Measurements from ENCODE around the gene PI16.

The PI16 gene

GRCh38 chr6:36958775-36959554, 4.4 kb downstream of the PI16 start:
- no peak for DNase-seq

GRCh38 chr6:36959555-36960250, 5.2 kb downstream of the PI16 start:
- no peak for DNase-seq

- no peak for DNase-seq
These were observed 7.2 kb downstream of the PI16 start for GRCh38 chr6:36961441-36962435.

- no peak for DNase-seq
These were observed 8.3 kb downstream of the PI16 start for GRCh38 chr6:36962874-36963273.

DNA sequence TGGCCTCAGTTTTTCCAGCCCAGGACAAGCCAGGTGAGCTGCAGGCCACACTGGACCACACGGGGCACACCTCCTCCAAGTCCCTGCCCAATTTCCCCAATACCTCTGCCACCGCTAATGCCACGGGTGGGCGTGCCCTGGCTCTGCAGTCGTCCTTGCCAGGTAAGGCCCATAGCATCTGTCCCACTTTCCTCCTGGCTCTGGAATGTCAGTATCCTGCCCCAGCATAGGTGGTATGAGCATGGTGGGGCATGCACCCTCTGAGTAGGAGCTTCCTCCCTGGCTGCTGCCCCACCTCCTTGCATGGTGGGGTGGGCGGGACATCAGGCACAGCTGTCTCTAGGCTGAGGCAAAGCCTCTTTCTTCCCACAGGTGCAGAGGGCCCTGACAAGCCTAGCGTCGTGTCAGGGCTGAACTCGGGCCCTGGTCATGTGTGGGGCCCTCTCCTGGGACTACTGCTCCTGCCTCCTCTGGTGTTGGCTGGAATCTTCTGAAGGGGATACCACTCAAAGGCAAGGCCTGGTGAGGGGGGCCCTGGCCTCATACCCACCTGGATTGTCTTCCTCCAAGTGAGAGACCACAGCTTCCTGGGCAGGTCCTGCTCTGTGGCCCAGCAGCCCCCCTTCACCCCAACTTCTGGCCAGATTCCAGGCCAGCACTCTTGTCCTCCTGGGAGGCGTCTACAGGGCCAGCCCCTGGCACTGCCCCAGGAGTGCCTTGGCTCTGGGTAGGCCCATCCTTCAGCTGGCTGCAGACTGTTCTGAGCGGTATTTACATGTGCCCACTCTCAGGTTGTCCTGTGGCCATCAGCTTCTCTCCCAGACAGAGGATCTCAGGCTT, 9.1 kb downstream of the PI16 start:
- DNase-seq = no peak

DNA sequence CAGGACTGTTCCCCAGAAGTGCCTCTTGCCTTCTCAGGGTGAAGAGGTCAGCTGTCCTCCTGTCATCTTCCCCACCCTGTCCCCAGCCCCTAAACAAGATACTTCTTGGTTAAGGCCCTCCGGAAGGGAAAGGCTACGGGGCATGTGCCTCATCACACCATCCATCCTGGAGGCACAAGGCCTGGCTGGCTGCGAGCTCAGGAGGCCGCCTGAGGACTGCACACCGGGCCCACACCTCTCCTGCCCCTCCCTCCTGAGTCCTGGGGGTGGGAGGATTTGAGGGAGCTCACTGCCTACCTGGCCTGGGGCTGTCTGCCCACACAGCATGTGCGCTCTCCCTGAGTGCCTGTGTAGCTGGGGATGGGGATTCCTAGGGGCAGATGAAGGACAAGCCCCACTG, 9.8 kb downstream of the PI16 start:
- DNase-seq = no peak

GRCh38 chr6:36964908-36965307, 10.4 kb downstream of the PI16 start:
- no peak for DNase-seq

DNA sequence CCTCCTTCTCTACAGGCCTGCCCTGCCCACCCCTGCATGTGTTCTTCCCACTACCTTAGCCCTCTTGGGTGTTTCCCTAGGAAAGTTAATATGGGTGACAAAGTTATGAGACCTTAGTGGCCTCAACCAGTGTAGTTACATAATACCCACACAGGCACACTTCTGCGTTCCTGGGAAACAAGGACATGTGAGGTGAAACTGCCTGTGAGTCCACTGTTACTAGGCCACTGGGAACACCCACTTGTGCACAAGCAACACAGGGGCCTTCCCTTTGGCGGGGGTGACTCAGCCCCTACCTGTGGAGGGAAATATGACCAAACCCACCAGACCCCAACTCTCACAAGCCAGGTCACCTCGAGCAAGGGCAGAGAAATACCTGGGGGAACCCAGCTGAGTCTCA, 12.8 kb downstream of the PI16 start:
- DNase-seq = no peak

- DNase-seq = no peak
These were observed 13.2 kb downstream of the PI16 start for GRCh38 chr6:36967757-36968156.

- no peak for DNase-seq
These were observed 13.9 kb downstream of the PI16 start for GRCh38 chr6:36968266-36968977.

GRCh38 chr6:36969240-36969691, 14.7 kb downstream of the PI16 start:
- no peak for DNase-seq

GRCh38 chr6:36969988-36970891, 15.7 kb downstream of the PI16 start:
- DNase-seq = no peak

- no peak for DNase-seq
These were observed 16.6 kb downstream of the PI16 start for GRCh38 chr6:36970892-36971842.

DNA sequence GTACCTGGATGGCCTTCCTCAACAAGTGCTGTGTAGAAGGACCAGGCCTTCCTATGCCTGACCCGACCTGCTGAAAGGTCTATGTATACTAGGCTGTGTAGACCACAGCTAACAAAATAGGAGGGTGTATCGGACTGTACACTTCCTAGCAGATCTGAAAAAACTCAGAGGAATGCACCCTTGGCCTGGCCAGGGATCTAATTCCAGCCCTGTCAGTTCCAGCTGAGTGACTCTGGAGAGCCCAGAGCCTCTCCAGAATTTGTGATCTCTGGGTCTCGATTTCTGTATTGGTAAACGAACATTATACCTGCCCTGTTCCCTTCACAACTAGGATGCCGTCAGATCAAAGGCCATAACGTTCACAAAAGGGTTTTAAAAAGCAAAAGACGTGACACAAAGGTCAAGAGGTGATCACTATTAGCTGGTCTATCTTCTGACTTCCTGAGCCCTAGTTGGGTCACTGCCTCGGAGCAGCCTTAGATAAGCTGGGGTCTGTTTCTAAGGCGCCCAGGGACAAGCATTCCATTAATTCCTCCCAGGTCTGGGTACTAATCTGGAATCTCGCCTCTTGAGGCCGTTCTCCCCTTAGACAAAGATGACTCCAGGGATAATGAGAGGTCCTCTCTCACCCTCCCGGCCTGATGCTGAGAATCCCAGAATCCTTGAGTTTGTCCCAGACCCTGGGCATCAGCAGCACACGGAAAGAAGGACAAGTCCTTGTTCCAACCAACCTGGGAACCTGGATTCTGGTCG, 17.6 kb downstream of the PI16 start:
- no peak for DNase-seq

DNA sequence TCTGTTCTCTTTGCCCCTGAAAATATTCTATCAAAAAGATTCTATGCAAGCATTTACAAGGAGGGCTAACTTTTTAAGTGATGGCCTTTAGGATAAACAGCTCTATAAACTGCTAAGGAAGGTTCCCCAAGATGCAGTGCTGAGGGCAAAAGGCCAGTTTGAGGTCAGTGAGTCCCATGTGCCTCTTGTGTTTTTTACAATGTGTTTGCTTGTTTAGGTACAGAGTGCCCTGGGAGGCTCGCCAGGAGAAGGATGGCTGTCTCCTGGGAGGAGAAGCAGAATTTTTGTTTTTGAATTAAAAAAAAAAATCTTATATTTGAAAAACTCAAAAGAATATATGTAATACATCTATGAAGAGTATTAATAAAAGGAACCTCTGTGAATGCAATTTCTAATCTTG, 18.7 kb downstream of the PI16 start:
- DNase-seq = no peak

DNA sequence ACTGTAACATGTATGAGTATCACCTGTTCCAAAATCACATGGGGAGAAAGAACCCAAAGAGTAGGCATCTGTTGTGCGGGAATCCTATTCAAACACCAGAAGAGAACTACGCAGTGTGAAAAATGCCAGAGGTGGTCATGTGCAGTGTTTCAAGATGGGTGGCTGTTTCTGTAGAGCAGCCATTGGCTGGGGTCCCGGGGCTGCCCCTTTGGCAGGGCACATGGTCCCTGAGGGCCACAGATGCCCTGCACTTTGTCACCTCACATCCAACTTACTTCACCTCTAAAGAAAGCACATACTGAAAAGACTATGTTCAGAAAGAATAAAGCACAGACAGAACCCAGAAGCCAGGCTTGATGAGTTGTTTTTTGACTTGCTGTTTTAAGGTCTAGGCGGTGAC, 19.1 kb downstream of the PI16 start:
- no peak for DNase-seq

DNA sequence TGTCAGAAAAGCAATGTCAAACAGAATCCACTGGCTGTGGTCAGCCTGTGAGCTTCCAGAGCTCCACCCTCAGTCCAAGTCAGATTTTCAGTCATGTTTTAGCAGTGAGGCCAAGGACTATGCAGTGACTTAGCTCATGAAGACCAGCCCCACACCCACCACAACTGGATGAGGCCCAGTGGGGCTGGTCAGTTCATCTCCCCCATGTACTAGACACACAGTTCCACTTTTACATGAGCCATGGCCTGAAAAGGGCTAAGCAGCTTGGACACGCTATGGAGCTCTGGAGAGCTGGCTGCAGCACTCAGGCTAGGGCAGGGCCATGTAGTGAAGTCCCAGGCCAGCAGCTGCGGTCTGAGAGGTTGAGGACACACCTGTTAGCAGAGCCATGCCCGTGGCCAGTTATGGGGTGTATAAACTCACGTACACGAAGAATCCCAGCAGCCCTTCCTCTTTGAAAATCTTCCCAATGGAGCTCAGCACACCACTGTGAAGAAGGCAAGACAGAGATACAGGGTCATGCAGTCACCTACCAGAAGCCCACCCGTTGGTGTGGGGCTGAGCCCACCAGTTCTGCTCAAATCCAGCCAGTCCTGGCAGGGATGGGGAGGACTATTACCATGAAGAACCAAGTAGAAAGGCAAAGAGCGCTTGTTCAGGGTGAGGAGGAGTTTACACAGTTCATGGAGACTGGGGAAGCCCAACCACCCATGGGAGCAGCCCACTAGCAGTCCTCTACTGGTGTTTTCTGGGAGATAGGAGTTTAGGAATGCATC, 20.9 kb downstream of the PI16 start:
- DNase-seq = no peak

DNA sequence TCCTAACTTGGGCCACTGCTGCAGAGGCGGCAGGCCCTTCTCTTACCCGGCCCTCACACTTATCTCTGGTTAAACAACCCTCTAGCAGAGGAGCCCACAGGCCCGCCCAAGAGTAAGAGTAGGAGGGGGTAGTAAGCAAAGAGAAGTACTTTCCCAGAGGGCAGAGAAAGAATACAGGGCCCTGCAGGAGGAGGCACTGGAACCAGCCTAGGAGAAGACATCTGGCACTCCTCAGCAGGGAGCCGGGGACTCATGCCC, 21.4 kb downstream of the PI16 start:
- DNase-seq = no peak
